ENCODE measurements around the gene CSRNP3. TPM values are rescaled to one million over a fixed set of nuclear protein-coding genes. Genes with fewer than 3 reads are reported as not detected.

CSRNP3 gene
- total RNA-seq, 4 donors from 2014 or later = 0.51 to 2.4 (median 1.1) TPM

DNA sequence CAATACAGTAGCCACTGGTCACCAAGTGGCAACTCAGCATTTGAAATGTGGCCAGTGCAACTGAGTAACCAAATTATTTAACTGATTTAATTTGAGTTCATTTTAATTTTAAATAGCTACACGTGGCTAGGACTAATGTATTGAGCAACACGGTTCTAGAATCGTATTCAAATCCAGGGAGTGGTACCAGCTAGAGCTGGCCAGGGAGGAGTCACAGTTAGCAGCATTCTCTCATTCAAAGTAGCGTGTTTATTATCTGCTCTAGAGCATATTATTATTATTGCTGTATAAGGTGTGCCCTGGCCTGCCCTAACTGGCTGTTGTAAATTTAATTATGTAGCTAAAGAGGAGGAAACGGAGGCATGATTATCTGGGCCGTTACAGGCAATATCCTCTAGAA is 231.6 kb downstream of the CSRNP3 start:
- TF ChIP-seq, protein P1, sequence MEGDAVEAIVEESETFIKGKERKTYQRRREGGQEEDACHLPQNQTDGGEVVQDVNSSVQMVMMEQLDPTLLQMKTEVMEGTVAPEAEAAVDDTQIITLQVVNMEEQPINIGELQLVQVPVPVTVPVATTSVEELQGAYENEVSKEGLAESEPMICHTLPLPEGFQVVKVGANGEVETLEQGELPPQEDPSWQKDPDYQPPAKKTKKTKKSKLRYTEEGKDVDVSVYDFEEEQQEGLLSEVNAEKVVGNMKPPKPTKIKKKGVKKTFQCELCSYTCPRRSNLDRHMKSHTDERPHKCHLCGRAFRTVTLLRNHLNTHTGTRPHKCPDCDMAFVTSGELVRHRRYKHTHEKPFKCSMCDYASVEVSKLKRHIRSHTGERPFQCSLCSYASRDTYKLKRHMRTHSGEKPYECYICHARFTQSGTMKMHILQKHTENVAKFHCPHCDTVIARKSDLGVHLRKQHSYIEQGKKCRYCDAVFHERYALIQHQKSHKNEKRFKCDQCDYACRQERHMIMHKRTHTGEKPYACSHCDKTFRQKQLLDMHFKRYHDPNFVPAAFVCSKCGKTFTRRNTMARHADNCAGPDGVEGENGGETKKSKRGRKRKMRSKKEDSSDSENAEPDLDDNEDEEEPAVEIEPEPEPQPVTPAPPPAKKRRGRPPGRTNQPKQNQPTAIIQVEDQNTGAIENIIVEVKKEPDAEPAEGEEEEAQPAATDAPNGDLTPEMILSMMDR (IDR thresholded peaks at IDR 0.05; ENCODE audit: low read depth) = no peak

DNA sequence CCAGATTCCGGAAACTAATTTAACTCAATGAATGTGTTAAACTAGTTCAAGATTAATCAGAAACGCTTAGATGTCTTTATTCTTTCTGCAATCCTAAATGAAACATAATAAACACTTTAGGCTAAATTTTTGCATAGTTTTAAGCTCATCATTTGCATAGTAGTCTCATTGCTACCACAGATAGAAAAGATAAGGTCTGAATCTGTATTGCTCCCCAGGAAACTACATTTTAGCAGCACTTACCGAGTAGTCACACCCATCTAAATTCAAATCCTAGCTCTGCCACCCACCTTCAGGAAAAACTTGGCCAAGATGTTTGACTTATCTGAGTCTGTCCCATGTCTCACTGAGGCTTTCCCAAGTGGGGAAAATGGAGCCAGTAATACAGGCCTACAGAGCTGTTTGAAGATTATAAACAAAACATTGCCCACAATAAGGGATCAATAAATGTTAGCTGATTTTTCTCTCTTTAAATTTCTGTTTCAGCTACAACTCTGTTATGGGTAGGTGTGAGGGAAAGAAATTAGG is 237.5 kb downstream of the CSRNP3 start:
- TF ChIP-seq, protein P1 (IDR thresholded peaks at IDR 0.05; ENCODE audit: low read depth) = no peak

DNA sequence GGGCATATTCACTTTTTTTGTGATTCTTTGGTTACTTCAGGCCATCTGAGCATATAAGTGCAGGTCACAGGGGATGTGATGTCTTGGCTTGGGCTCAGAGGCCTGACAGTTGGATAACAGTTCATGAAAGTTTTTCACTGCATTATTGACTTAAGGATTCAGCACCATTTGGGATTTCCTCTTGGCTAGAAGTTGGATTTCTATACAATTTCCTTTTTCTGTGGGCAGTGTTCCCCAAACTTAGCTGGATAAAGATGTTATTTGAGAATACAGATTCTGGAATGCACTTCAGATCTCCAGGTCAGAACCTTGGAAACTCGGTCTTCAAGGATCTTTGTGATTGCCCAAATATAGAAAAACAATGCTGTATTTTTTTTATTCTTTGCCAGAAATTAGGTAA is 246.6 kb downstream of the CSRNP3 start:
- TF ChIP-seq, protein P1 (IDR thresholded peaks at IDR 0.05; ENCODE audit: low read depth) = no peak

DNA sequence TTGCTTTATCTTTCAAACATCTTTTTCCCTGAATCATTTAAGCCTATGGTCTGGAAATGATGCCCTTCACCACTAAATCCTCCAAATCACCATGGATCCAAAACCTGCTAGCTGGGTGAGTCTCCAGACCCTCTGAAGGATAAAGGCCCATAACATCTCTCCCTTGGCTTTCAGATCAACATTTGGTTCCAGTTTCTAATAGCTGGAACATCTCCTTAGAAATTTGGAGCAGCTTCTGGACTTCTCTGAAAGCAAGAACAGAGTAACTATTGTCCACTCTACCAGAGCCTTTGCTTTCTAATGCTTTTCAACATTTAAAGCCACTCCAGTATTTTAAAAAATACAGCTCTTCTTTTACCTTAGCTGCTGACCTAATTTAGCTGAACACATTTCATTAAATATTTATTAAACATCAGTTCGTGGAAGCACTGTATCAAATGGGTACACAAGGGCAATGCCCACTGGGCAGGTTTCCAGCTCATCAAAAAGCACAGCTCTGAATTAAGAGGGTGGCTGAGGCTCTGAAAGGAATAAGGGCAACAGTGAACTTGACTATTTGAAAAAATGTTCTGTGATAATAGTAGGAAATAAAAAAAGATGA is 249.2 kb downstream of the CSRNP3 start:
- TF ChIP-seq, protein P1 (IDR thresholded peaks at IDR 0.05; ENCODE audit: low read depth) = no peak

DNA sequence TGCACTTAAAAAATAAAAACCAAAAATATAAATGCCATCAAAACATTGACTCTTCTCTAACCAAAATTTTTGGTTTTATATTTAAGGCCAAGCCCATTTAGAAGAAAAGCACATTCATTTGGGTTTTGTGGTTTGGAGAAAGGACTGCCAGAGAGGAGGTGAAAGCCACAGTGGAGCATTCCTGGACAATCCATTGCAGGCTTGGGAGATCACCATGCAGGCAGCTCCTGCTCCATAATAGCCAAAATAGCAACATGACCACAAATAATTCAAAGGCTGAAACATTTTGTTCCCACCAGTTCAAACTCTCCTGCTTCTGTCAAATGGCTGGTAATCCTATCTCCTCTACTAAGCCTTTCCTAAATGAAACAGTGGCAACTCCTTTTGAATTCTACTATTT is 251.0 kb downstream of the CSRNP3 start:
- TF ChIP-seq, protein P1 (IDR thresholded peaks at IDR 0.05; ENCODE audit: low read depth) = no peak

DNA sequence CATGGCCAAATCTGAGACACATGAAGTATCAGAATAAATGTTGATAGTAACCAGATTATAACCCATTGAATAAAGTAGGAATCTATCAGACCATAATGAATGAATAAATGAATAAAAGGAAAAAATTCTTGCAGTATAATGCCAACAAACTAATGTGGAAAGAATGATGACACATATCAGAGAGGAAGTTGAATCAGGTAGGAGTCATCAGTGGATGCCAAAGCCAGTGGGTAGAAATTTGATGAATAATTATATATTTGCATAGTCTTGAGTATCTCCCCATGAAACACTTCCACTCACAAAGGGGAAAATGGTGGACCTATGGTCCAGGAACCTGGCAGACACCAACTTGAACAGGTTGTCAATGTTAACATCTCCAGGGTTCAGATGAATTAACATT is 255.9 kb downstream of the CSRNP3 start:
- TF ChIP-seq, protein P1 (IDR thresholded peaks at IDR 0.05; ENCODE audit: low read depth) = no peak

Other genes with a start within 250 kb of the CSRNP3 start
- gene SCN2A, start 230.3 kb upstream of the CSRNP3 start, total RNA-seq = under 1 TPM; under 0.01 to 0.38 (median 0.27) TPM